Neural progenitor cell (in vitro differentiated cells): ENCODE data around the gene LURAP1L. TPM values are rescaled to one million over a fixed set of nuclear protein-coding genes. Genes with fewer than 3 reads are reported as not detected.

Source experiments
- DNase-seq: peaks from one replicate; pipeline ENCODE4 v3.0.0-alpha.2; 2016; ENCODE audit warnings: low spot score
- H2AFZ ChIP-seq: fragments of 200-600 bp; sonication (generic); replicated peaks from 2 replicates; pipeline ENCODE4 v1.6.1; 2016; ENCODE audit warnings: antibody characterized with exemption
- H3F3A ChIP-seq: fragments of 200-600 bp; sonication (generic); 2 replicates; pipeline ENCODE4 v1.6.1; 2016; ENCODE audit warnings: antibody characterized with exemption, low read depth
- H3K27ac ChIP-seq: fragments of 200-600 bp; sonication (generic); 2 replicates; pipeline ENCODE4 v1.5.1; 2016; ENCODE audit warnings: mild to moderate bottlenecking
- H3K27me3 ChIP-seq: fragments of 200-600 bp; sonication (generic); 2 replicates; pipeline ENCODE4 v1.6.1; 2016; ENCODE audit warnings: mild to moderate bottlenecking, moderate library complexity
- H3K36me3 ChIP-seq: fragments of 200-600 bp; sonication (generic); 2 replicates; pipeline ENCODE4 v1.5.1; 2016
- H3K4me1 ChIP-seq: fragments of 200-600 bp; sonication (generic); 2 replicates; pipeline ENCODE4 v1.6.1; 2016; ENCODE audit warnings: mixed run types
- H3K4me2 ChIP-seq: fragments of 200-600 bp; sonication (generic); 2 replicates; pipeline ENCODE4 v1.6.1; 2016
- H3K4me3 ChIP-seq: fragments of 200-600 bp; sonication (generic); 2 replicates; pipeline ENCODE4 v1.5.1; 2016
- H3K79me2 ChIP-seq: fragments of 200-600 bp; sonication (generic); 2 replicates; pipeline ENCODE4 v1.6.1; 2016; ENCODE audit warnings: low read depth
- H3K9ac ChIP-seq: fragments of 200-600 bp; sonication (generic); 2 replicates; pipeline ENCODE4 v1.6.1; 2016
- H3K9me3 ChIP-seq: fragments of 200-600 bp; sonication (generic); 2 replicates; pipeline ENCODE4 v1.5.1; 2016; ENCODE audit warnings: low read depth
- H4K20me1 ChIP-seq: fragments of 200-600 bp; sonication (generic); 2 replicates; pipeline ENCODE4 v1.6.1; 2016; ENCODE audit warnings: low read depth
- H3K27ac Mint-ChIP-seq: 3 replicates; pipeline ENCODE4 v1.8.0; 2021; ENCODE audit warnings: mixed read lengths
- H3K27me3 Mint-ChIP-seq: 2 replicates; pipeline ENCODE4 v1.8.0; 2022; ENCODE audit warnings: low read depth, mild to moderate bottlenecking, inconsistent platforms, moderate library complexity, mixed read lengths; ENCODE audit not compliant: insufficient read depth
- H3K36me3 Mint-ChIP-seq: 3 replicates; pipeline ENCODE4 v1.8.0; 2021; ENCODE audit warnings: mixed read lengths
- H3K4me1 Mint-ChIP-seq: 3 replicates; pipeline ENCODE4 v1.8.0; 2021; ENCODE audit warnings: mixed read lengths
- H3K4me3 Mint-ChIP-seq: 3 replicates; pipeline ENCODE4 v1.8.0; 2021; ENCODE audit warnings: mild to moderate bottlenecking, moderate library complexity, mixed read lengths
- H3K9me3 Mint-ChIP-seq: 3 replicates; pipeline ENCODE4 v1.8.0; 2020; ENCODE audit warnings: mixed read lengths
- CTCF ChIP-seq: fragments of 200-600 bp; sonication (generic); IDR thresholded peaks from 2 replicates; pipeline ENCODE4 v1.5.1; 2017; ENCODE audit warnings: antibody characterized with exemption, mild to moderate bottlenecking
- EZH2 ChIP-seq: fragments of 200-600 bp; sonication (generic); IDR thresholded peaks from 2 replicates; pipeline ENCODE4 v1.6.1; 2017; ENCODE audit warnings: antibody characterized with exemption, mild to moderate bottlenecking, moderate library complexity
- EZH2phosphoT487 ChIP-seq: fragments of 200-600 bp; sonication (generic); IDR thresholded peaks from 2 replicates; pipeline ENCODE4 v1.6.1; 2017; ENCODE audit warnings: antibody characterized with exemption
- total RNA-seq: library from RNA; depleted of rRNA; stranded (reverse); fragments of >200 nt; gene quantifications from 2 replicates; pipeline ENCODE4 v1.2.3, GENCODE V29; 2015; ENCODE audit warnings: low replicate concordance

LURAP1L gene
- total RNA-seq, 1 donor from 2014 or later, result 0.75 TPM

GRCh38 chr9:12778389-12778788, 3.6 kb downstream of the LURAP1L start:
- H3K4me3 ChIP-seq, result no peak overlapping the region
- H2AFZ ChIP-seq, result no peak overlapping the region
- no peaks in the 10 kb centered on the region for H3K79me2 ChIP-seq
- H4K20me1 ChIP-seq, result no peaks in the 10 kb centered on the region
- no peaks in the 10 kb centered on the region for H3K4me1 ChIP-seq
- Mint-ChIP-seq H3K27ac (no peak overlapping the region), H3K36me3 (peaks cover 3% of the 10 kb centered on the region), H3K4me3 (no peak overlapping the region), H3K27me3 (no peaks in the 10 kb centered on the region), H3K4me1 (peaks cover 3% of the 10 kb centered on the region), H3K9me3 (peaks cover 15% of the 10 kb centered on the region)
- H3K9me3 ChIP-seq, result no peaks in the 10 kb centered on the region
- peaks cover 13% of the 10 kb centered on the region for H3F3A ChIP-seq
- TF ChIP-seq CTCF (no peak), EZH2phosphoT487 (no peak), EZH2 (no peak)
- H3K36me3 ChIP-seq, result no peaks in the 10 kb centered on the region
- peaks cover 15% of the 10 kb centered on the region for H3K27me3 ChIP-seq
- H3K4me2 ChIP-seq, result no peak overlapping the region
- no peak overlapping the region for H3K9ac ChIP-seq
- no peak for DNase-seq
- H3K27ac ChIP-seq, result no peak overlapping the region

- Histone ChIP-seq H3K36me3 (no peaks in the 10 kb centered on the region), H3K4me2 (no peak overlapping the region), H3F3A (no peaks in the 10 kb centered on the region), H3K79me2 (no peaks in the 10 kb centered on the region), H3K4me1 (no peaks in the 10 kb centered on the region), H3K9me3 (no peaks in the 10 kb centered on the region), H3K4me3 (no peak overlapping the region), H3K27ac (no peak overlapping the region), H3K9ac (no peak overlapping the region), H3K27me3 (no peaks in the 10 kb centered on the region), H2AFZ (no peak overlapping the region), H4K20me1 (no peaks in the 10 kb centered on the region)
- Mint-ChIP-seq H3K27ac (no peak overlapping the region), H3K9me3 (peaks cover 19% of the 10 kb centered on the region), H3K4me1 (peaks cover 7% of the 10 kb centered on the region), H3K4me3 (no peak overlapping the region), H3K27me3 (no peaks in the 10 kb centered on the region), H3K36me3 (peaks cover 3% of the 10 kb centered on the region)
- no peak for TF ChIP-seq EZH2
- TF ChIP-seq CTCF, result no peak
- TF ChIP-seq EZH2phosphoT487, result no peak
- no peak for DNase-seq
Measured at GRCh38 chr9:12781226-12781733, 6.5 kb downstream of the LURAP1L start.

- Histone ChIP-seq H3K27me3 (no peaks in the 10 kb centered on the region), H3K4me3 (no peak overlapping the region), H3K79me2 (no peaks in the 10 kb centered on the region), H4K20me1 (no peaks in the 10 kb centered on the region), H3K4me1 (no peaks in the 10 kb centered on the region), H2AFZ (no peak overlapping the region), H3F3A (no peaks in the 10 kb centered on the region), H3K27ac (no peak overlapping the region), H3K36me3 (no peaks in the 10 kb centered on the region), H3K4me2 (no peak overlapping the region), H3K9ac (no peak overlapping the region), H3K9me3 (no peaks in the 10 kb centered on the region)
- DNase-seq, result no peak
- no peak overlapping the region for H3K27ac Mint-ChIP-seq
- H3K4me3 Mint-ChIP-seq, result no peak overlapping the region
- peaks cover 4% of the 10 kb centered on the region for H3K4me1 Mint-ChIP-seq
- H3K36me3 Mint-ChIP-seq, result peaks cover 3% of the 10 kb centered on the region
- H3K9me3 Mint-ChIP-seq, result peaks cover 19% of the 10 kb centered on the region
- H3K27me3 Mint-ChIP-seq, result no peaks in the 10 kb centered on the region
- TF ChIP-seq CTCF (no peak), EZH2 (no peak), EZH2phosphoT487 (no peak)
Measured at GRCh38 chr9:12783767-12784460, 9.1 kb downstream of the LURAP1L start.
